Trophoblast cell (in vitro differentiated cells and primary cell): ENCODE data around the gene CLMN.

ENCODE experiments used
- DNase-seq, 2 donors: peaks; one replicate each; pipeline ENCODE4 v3.0.0-alpha.2; 2016
- H2AFZ ChIP-seq: 2 replicates; pipeline ENCODE4 v1.6.1; 2013; ENCODE audit warnings: low read length, moderate library complexity, mild to moderate bottlenecking; ENCODE audit not compliant: insufficient read depth, poor library complexity
- H2AK5ac ChIP-seq: 2 replicates; pipeline ENCODE4 v1.6.1; 2013; ENCODE audit warnings: mild to moderate bottlenecking, low read length
- H2BK120ac ChIP-seq: 2 replicates; pipeline ENCODE4 v1.6.1; 2013; ENCODE audit warnings: low read length, mild to moderate bottlenecking, moderate library complexity; ENCODE audit not compliant: insufficient read depth, poor library complexity
- H2BK12ac ChIP-seq: 2 replicates; pipeline ENCODE4 v1.6.1; 2013; ENCODE audit warnings: mild to moderate bottlenecking, low read length, moderate library complexity
- H2BK5ac ChIP-seq: 2 replicates; pipeline ENCODE4 v1.6.1; 2013; ENCODE audit warnings: low read length, low read depth, moderate library complexity, mild to moderate bottlenecking; ENCODE audit not compliant: poor library complexity
- H3K14ac ChIP-seq: 2 replicates; pipeline ENCODE4 v1.6.1; 2013; ENCODE audit warnings: mild to moderate bottlenecking, low read length
- H3K18ac ChIP-seq: 2 replicates; pipeline ENCODE4 v1.6.1; 2013; ENCODE audit warnings: mild to moderate bottlenecking, low read length
- H3K23ac ChIP-seq: 2 replicates; pipeline ENCODE4 v1.6.1; 2013; ENCODE audit warnings: low read length
- H3K27ac ChIP-seq: 2 replicates; pipeline ENCODE4 v1.5.1; 2013; ENCODE audit warnings: low read depth, mild to moderate bottlenecking, inconsistent platforms, low read length, moderate library complexity
- H3K27me3 ChIP-seq: 2 replicates; pipeline ENCODE4 v1.6.1; 2013; ENCODE audit warnings: inconsistent platforms, mild to moderate bottlenecking, low read length, moderate library complexity; ENCODE audit not compliant: insufficient read depth
- H3K36me3 ChIP-seq, 2 experiments: 1 replicate in 1 of 2; 2 replicates in 1 of 2; pipeline ENCODE4 v1.6.1; 2013; ENCODE audit warnings: low read length in 2 of 2, mild to moderate bottlenecking in 2 of 2, moderate library complexity in 1 of 2; ENCODE audit not compliant: insufficient read depth in 2 of 2, control insufficient read depth in 1 of 2
- H3K4ac ChIP-seq: 2 replicates; pipeline ENCODE4 v1.6.1; 2013; ENCODE audit warnings: low read depth, mild to moderate bottlenecking, low read length, moderate library complexity
- H3K4me1 ChIP-seq, 2 experiments: 1 replicate in 1 of 2; 2 replicates in 1 of 2; pipeline ENCODE4 v1.6.1; 2013; ENCODE audit warnings: low read length in 2 of 2, mild to moderate bottlenecking in 2 of 2, moderate library complexity in 1 of 2; ENCODE audit not compliant: insufficient read depth in 2 of 2, control insufficient read depth in 1 of 2
- H3K4me2 ChIP-seq: 2 replicates; pipeline ENCODE4 v1.6.1; 2013; ENCODE audit warnings: inconsistent platforms, mild to moderate bottlenecking, low read length, moderate library complexity
- H3K4me3 ChIP-seq: 2 replicates; pipeline ENCODE4 v1.5.1; 2013; ENCODE audit warnings: mild to moderate bottlenecking, low read depth, low read length, inconsistent platforms
- H3K79me1 ChIP-seq: one replicate; pipeline ENCODE4 v1.6.1; 2013; ENCODE audit warnings: low read length
- H3K79me2 ChIP-seq: 2 replicates; pipeline ENCODE4 v1.6.1; 2013; ENCODE audit warnings: low read length, mild to moderate bottlenecking; ENCODE audit not compliant: control insufficient read depth, insufficient read depth, poor library complexity
- H3K9ac ChIP-seq: 2 replicates; pipeline ENCODE4 v1.6.1; 2013; ENCODE audit warnings: mild to moderate bottlenecking, low read length
- H3K9me3 ChIP-seq: 2 replicates; pipeline ENCODE4 v1.6.1; 2013; ENCODE audit warnings: low read depth, mild to moderate bottlenecking, control low read depth, inconsistent platforms, low read length; ENCODE audit not compliant: insufficient read depth
- H4K12ac ChIP-seq: 2 replicates; pipeline ENCODE4 v1.6.1; 2013; ENCODE audit warnings: low read depth, mild to moderate bottlenecking, low read length, moderate library complexity
- H4K8ac ChIP-seq: 2 replicates; pipeline ENCODE4 v1.6.1; 2013; ENCODE audit warnings: low read depth, mild to moderate bottlenecking, low read length, moderate library complexity
- H4K91ac ChIP-seq: one replicate; pipeline ENCODE4 v1.6.1; 2013; ENCODE audit warnings: low read depth, mild to moderate bottlenecking, low read length, moderate library complexity
- WGBS: extraction: QIAGEN DNeasy Blood & Tissue Kit; methylation state at CpG from one replicate; pipeline ENCODE4 v1.1.7; 2013; ENCODE audit warnings: missing lambda C conversion rate; ENCODE audit not compliant: insufficient read length, insufficient coverage; ENCODE audit errors: extremely low coverage; 5-methylcytosine and 5-hydroxymethylcytosine counted together

CLMN gene

DNA sequence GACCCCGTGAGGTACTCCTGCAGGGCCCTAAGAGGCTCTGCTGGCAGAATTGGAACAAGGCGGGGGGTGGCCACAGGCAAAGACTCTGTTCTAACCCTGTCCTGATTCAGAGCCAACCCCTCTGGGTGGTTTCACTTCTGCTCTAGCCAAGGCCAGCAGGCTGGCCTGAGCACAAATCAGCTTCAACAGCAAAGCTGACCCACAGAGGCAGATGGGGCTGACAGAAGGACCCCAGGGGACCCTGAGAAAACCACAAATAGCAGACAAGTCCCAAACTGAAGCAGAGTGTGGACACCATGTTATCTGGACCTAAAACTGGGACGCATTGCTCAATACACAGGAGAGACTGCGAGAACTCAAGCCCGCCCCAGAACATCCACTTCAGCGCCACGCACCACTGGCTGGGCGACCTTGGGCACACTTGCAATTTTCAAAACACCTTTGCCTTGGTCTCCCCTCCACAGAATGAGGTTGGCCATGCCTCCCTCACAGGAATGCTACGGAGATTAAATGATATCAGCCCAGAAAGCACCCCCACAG is 85.9 kb downstream of the CLMN start:
- peaks cover 7% of the 10 kb centered on the region for H3K79me1 ChIP-seq
- H3K4me1 ChIP-seq, result peaks cover 5 to 24% of the 10 kb centered on the region in 2 experiments
- H3K9ac ChIP-seq, result peak overlapping the region; percentile 9
- H3K79me2 ChIP-seq, result no peaks in the 10 kb centered on the region
- H3K18ac ChIP-seq, result no peak overlapping the region
- no peaks in the 10 kb centered on the region for H3K27me3 ChIP-seq
- no peak overlapping the region for H2BK5ac ChIP-seq
- H2BK12ac ChIP-seq, result no peak overlapping the region
- no peak overlapping the region for H3K4ac ChIP-seq
- no peak overlapping the region for H3K4me2 ChIP-seq
- no peak overlapping the region for H2BK120ac ChIP-seq
- no peaks in the 10 kb centered on the region for H3K9me3 ChIP-seq
- no CpG with 5 or more reads among the region's 9 CpGs for WGBS
- no peak overlapping the region for H2AK5ac ChIP-seq
- peak overlapping the region; percentile 32 for H3K14ac ChIP-seq
- peak overlapping the region; percentile 57 for H4K91ac ChIP-seq
- no peak overlapping the region for H2AFZ ChIP-seq
- no peak overlapping the region for H4K8ac ChIP-seq
- no peak for DNase-seq
- no peak overlapping the region for H3K27ac ChIP-seq
- H4K12ac ChIP-seq, result no peak overlapping the region
- H3K23ac ChIP-seq, result no peak overlapping the region
- H3K4me3 ChIP-seq, result no peak overlapping the region
- peaks cover 0 to 2% of the 10 kb centered on the region in 2 experiments for H3K36me3 ChIP-seq

DNA sequence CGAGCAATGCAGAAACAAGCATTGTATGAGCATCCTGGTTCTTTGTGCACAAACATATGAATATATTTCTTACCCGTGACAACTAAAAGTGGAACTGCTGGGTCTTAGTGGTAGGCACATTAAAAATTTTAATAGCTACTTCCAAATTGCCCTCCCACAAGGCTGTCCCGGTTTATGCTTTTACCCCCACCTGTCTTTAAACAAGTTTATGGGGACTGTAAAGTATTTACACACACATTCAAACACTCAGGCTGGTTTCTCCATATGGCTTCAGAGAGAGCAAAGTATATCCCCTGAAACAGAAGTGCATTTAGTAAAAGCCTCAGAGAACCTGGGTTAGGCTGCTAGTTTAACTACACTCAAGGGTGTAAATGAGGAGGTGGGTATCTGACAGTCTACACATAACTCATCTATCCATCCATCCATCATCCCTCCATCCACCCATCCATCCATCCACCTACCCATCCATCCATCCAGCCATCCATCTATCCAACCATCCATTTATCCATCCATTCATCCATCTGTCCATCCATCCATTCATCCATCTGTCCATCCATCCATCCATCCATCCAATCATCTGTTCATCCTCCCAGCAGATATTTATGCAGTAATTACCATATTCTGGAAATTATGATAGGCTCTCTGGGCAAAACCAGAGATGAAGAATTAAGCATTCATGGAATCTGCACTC is 86.7 kb downstream of the CLMN start:
- Histone ChIP-seq H3K9ac (no peak overlapping the region), H2BK120ac (no peak overlapping the region), H3K14ac (no peak overlapping the region), H2AK5ac (no peak overlapping the region), H4K12ac (no peak overlapping the region), H3K79me1 (peaks cover 7% of the 10 kb centered on the region), H3K23ac (no peak overlapping the region), H2BK12ac (no peak overlapping the region), H3K79me2 (no peaks in the 10 kb centered on the region), H3K9me3 (no peaks in the 10 kb centered on the region), H3K4ac (no peak overlapping the region), H3K4me2 (no peak overlapping the region), H3K27me3 (no peaks in the 10 kb centered on the region), H2BK5ac (no peak overlapping the region), H3K4me3 (no peak overlapping the region), H4K8ac (no peak overlapping the region), H4K91ac (no peak overlapping the region), H3K36me3 (peaks cover 0 to 2% of the 10 kb centered on the region in 2 experiments), H3K4me1 (peaks cover 5 to 24% of the 10 kb centered on the region in 2 experiments), H2AFZ (no peak overlapping the region), H3K27ac (no peak overlapping the region), H3K18ac (no peak overlapping the region)
- DNase-seq, result no peak
- no CpG with 5 or more reads among the region's 3 CpGs for WGBS

DNA sequence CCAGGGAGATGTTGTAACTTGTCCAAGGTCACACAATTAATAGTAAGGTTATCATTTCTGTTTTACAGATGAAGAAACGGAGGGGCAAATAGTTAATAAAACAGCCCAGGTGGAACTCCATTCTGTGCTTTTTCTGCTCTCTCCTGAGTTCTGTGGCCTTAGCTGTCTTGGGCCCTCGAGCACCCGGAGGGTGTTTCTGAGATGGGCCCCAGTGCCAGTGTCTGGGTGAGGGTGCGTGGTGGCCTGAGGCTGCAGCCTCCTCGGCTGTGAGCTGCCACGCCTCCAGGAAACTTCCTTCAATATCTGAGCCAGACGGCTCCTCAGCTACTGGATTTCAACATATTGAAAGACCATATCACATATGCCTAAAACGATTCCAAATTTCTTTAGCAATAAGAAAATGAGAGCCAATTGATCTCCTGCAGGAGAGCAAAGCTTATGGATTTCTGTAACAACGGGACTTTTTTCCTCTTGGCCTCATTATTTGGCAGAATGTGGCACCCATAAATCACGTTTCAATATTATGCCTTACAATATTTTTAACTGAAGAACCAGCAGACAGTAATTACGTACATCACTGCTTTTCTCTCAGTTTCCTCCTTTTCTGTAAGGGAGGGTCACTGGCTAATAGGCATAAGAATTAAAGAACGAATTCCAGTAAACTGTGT is 87.6 kb downstream of the CLMN start:
- Histone ChIP-seq H3K23ac (no peak overlapping the region), H3K14ac (no peak overlapping the region), H4K8ac (no peak overlapping the region), H3K4me2 (no peak overlapping the region), H3K79me2 (no peaks in the 10 kb centered on the region), H3K9me3 (no peaks in the 10 kb centered on the region), H2BK120ac (no peak overlapping the region), H3K27ac (no peak overlapping the region), H4K12ac (no peak overlapping the region), H3K4me1 (peaks cover 5 to 20% of the 10 kb centered on the region in 2 experiments), H3K4me3 (no peak overlapping the region), H2AFZ (no peak overlapping the region), H3K18ac (no peak overlapping the region), H4K91ac (no peak overlapping the region), H3K27me3 (no peaks in the 10 kb centered on the region), H3K36me3 (peaks cover 0 to 2% of the 10 kb centered on the region in 2 experiments), H3K4ac (no peak overlapping the region), H2AK5ac (no peak overlapping the region), H3K79me1 (peaks cover 7% of the 10 kb centered on the region), H2BK5ac (no peak overlapping the region), H3K9ac (no peak overlapping the region), H2BK12ac (no peak overlapping the region)
- no peak for DNase-seq
- no CpG with 5 or more reads among the region's 12 CpGs for WGBS

DNA sequence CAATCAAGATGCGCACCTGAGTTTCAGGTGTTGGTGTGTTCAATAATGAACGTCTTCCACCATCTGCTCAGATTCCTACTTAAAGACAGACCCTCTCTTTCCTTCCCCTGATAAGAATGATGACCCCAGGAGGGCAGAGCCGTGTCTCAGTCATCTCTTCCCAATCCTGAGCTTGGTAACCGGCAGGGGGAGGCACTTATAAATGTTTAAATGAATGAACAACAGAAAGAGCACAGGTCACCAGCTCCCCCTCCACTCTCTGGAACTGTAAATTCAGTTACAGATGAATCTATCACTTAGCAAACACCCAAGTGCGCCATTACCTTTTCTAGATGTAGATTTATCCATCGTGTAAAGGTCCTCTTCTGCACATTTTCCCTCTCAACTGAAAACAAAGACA is 90.0 kb downstream of the CLMN start:
- no peak overlapping the region for H3K18ac ChIP-seq
- no peak overlapping the region for H2AK5ac ChIP-seq
- H4K91ac ChIP-seq, result no peak overlapping the region
- WGBS, result no CpG with 5 or more reads among the region's 6 CpGs
- no peak overlapping the region for H4K8ac ChIP-seq
- H3K36me3 ChIP-seq, result peaks cover 0 to 2% of the 10 kb centered on the region in 2 experiments
- no peak overlapping the region for H2BK120ac ChIP-seq
- H3K4me1 ChIP-seq, result peaks cover under 1 to 7% of the 10 kb centered on the region in 2 experiments
- no peaks in the 10 kb centered on the region for H3K79me2 ChIP-seq
- no peak overlapping the region for H3K23ac ChIP-seq
- H4K12ac ChIP-seq, result no peak overlapping the region
- no peak for DNase-seq
- no peak overlapping the region for H3K9ac ChIP-seq
- no peak overlapping the region for H3K27ac ChIP-seq
- H3K79me1 ChIP-seq, result peaks cover 7% of the 10 kb centered on the region
- no peak overlapping the region for H2AFZ ChIP-seq
- H3K4me2 ChIP-seq, result no peak overlapping the region
- no peak overlapping the region for H2BK12ac ChIP-seq
- H3K4ac ChIP-seq, result no peak overlapping the region
- H3K9me3 ChIP-seq, result no peaks in the 10 kb centered on the region
- no peaks in the 10 kb centered on the region for H3K27me3 ChIP-seq
- H3K4me3 ChIP-seq, result no peak overlapping the region
- no peak overlapping the region for H2BK5ac ChIP-seq
- no peak overlapping the region for H3K14ac ChIP-seq
